ENCODE results near the gene MKNK2.
A peak's percentile ranks its signal among the peaks of the same experiment; 100 is the strongest.
"Not testable (repeated sequence)": the region's sequence is repeated elsewhere in the genome, so short reads cannot be mapped to it uniquely, and the experiment has no call there.

MKNK2 gene

DNA sequence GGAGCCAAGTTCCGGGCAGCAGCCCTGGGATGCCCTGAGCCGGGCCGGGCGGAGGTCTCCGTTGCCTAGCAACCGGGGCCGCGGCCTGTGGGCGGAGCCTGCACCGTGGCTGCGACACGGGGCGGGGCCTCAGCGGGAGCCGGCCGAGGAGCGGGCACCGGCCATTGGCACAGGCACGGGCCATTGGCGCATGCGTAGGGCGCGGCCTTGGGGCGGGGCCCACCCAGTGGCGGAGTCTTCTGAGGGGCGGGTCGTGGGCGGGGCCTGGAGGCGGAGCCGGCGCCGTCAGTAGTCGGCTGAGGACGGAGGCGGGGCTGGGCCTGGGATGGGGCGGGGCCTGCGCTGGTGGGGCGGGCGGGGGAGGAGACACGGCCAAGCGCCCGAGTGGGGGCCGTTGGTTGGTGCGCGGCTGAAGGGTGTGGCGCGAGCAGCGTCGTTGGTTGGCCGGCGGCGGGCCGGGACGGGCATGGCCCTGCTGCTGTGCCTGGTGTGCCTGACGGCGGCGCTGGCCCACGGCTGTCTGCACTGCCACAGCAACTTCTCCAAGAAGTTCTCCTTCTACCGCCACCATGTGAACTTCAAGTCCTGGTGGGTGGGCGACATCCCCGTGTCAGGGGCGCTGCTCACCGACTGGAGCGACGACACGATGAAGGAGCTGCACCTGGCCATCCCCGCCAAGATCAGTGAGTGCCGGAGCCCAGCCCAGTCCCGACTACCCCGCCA lies 45.6 kb upstream of the MKNK2 start, which contains the start of gene IZUMO4:
Gene IZUMO4, plus strand, starts transcription at position 436 of the 723 bp plus-strand sequence. Its CDS starts 31 bp downstream, at position 467.
- peak within 1 kb of the TSS; percentile 89 for H3K4me3 ChIP-seq (ENCODE audit: low read depth, low read length)
- TF ChIP-seq, protein P1, sequence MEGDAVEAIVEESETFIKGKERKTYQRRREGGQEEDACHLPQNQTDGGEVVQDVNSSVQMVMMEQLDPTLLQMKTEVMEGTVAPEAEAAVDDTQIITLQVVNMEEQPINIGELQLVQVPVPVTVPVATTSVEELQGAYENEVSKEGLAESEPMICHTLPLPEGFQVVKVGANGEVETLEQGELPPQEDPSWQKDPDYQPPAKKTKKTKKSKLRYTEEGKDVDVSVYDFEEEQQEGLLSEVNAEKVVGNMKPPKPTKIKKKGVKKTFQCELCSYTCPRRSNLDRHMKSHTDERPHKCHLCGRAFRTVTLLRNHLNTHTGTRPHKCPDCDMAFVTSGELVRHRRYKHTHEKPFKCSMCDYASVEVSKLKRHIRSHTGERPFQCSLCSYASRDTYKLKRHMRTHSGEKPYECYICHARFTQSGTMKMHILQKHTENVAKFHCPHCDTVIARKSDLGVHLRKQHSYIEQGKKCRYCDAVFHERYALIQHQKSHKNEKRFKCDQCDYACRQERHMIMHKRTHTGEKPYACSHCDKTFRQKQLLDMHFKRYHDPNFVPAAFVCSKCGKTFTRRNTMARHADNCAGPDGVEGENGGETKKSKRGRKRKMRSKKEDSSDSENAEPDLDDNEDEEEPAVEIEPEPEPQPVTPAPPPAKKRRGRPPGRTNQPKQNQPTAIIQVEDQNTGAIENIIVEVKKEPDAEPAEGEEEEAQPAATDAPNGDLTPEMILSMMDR (IDR thresholded peaks at IDR 0.05; ENCODE audit: low read depth, low read length, missing control alignments), result peak; percentile 46
- DNase-seq (ENCODE audit: low read depth), result no peak

DNA sequence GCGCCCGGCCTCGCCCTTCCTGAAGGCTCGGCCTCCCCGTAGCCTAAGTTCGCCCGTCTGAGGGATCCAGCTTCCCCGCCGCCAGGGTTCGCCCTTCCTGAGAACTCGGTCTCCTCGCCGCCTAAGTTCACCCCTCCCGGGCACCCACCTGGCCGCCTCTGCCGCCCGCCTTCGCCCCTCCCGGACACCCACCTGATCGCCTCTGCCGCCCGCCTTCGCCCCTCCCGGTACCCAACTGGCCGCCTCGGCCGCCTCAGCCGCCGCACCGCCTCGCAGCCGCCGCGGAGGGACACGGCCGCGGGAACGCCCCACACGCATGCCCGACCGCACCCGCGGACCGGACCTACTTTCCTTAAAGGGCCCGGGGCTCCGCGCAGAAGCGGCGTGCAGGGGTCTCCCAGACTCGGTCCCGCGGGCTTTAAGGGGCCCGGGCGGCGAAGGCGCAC lies 45.0 kb upstream of the MKNK2 start, which contains the start of gene MOB3A:
Gene MOB3A, minus strand, starts transcription at position 293 of the 446 bp plus-strand sequence. CDS start 17,766 bp downstream, outside the sequence.
- peak within 1 kb of the TSS; percentile 89 for H3K4me3 ChIP-seq (ENCODE audit: low read depth, low read length)
- TF ChIP-seq, protein P1 (IDR thresholded peaks at IDR 0.05; ENCODE audit: low read depth, low read length, missing control alignments), result peak; percentile 45
- DNase-seq (ENCODE audit: low read depth), result no peak

DNA sequence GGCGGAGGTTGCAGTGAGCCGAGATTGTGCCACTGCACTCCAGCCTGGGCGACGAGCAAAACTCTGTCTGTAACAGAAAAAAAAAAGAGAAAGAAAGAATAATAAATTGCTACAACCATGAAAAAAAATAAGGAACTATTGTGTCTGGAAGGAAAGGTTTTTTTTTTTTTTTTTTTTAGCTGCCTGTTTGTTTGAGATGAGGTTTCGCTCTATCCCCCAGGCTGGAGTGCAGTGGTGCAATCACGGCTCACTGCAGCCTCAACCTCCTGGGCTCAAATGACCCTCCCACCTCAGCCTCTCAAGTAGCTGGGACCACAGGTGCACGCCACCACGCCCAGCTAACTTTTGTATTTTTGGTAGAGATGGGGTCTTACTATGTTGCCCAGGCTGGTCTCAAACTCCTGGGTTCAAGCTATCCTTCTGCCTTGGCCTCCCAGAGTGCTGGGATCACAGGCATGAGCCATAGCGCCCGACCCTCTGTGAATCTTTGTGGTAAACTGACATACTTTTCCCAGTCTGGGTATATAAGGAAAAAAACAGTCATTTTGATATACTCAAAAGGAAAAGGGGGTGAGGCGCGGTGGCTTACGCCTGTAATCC lies 41.0 kb upstream of the MKNK2 start:
- peak overlapping the region; percentile 89; the same call in 1 of the 2 replicates for H3K4me3 ChIP-seq (ENCODE audit: low read depth, low read length)
- not testable (repeated sequence) for DNase-seq (ENCODE audit: low read depth)

DNA sequence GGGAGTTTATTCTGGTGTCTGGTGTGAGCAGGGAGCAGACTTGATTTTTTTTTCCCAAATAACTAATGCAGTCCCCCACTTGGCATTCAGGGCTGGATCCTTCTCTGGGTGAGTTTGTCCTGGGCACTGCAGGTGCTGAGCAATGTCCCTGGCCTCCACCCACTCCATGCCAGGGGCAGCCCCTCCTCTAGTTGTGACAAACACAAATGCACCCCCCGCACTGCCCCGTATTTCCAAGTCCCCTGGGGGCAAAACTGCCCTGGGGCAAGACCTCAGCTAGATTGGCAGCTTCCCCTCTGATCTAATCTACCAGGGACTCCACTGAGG lies 38.6 kb upstream of the MKNK2 start:
- H3K4me3 ChIP-seq (ENCODE audit: low read depth, low read length), result peak overlapping the region; percentile 43; the same call in 1 of the 2 replicates
- TF ChIP-seq, protein P1 (IDR thresholded peaks at IDR 0.05; ENCODE audit: low read depth, low read length, missing control alignments), result no peak

GRCh38 chr19:2089001-2089711 lies 38.1 kb upstream of the MKNK2 start:
- H3K4me3 ChIP-seq (ENCODE audit: low read depth, low read length), result no peak overlapping the region; the same call in 1 of the 2 replicates
- TF ChIP-seq, protein P1 (IDR thresholded peaks at IDR 0.05; ENCODE audit: low read depth, low read length, missing control alignments), result peak; percentile 23
- no peak for DNase-seq (ENCODE audit: low read depth)

More for the DNA sequence above, 38.6 kb upstream of the MKNK2 start:
- DNase-seq (ENCODE audit: low read depth), result no peak

DNA sequence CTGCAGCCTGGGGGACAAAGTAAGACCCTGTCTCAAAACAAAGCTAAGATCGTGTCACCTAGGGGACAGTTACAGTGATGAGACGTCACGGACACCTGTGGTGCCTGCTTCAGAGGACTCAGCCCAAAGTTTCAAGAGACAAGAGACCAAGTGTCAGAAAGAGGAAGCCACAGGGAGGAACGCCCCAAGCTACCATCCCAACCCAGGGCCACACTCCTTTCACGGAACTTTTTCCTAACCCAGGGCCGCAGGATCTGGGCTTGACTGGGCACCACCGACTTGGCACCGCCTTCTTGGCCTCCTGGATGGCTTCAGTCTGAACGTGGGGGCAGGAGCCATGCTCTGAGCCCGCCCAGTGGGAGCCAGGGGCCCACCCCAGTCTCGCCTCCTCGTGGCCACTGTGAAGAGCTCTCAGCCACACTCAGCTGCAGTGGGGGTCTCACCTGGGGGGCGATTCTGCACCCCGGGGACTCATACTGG lies 36.6 kb upstream of the MKNK2 start:
- DNase-seq (ENCODE audit: low read depth), result no peak
- no peak overlapping the region; the same call in none of the 2 replicates for H3K4me3 ChIP-seq (ENCODE audit: low read depth, low read length)
- TF ChIP-seq, protein P1 (IDR thresholded peaks at IDR 0.05; ENCODE audit: low read depth, low read length, missing control alignments), result peak; percentile 45

DNA sequence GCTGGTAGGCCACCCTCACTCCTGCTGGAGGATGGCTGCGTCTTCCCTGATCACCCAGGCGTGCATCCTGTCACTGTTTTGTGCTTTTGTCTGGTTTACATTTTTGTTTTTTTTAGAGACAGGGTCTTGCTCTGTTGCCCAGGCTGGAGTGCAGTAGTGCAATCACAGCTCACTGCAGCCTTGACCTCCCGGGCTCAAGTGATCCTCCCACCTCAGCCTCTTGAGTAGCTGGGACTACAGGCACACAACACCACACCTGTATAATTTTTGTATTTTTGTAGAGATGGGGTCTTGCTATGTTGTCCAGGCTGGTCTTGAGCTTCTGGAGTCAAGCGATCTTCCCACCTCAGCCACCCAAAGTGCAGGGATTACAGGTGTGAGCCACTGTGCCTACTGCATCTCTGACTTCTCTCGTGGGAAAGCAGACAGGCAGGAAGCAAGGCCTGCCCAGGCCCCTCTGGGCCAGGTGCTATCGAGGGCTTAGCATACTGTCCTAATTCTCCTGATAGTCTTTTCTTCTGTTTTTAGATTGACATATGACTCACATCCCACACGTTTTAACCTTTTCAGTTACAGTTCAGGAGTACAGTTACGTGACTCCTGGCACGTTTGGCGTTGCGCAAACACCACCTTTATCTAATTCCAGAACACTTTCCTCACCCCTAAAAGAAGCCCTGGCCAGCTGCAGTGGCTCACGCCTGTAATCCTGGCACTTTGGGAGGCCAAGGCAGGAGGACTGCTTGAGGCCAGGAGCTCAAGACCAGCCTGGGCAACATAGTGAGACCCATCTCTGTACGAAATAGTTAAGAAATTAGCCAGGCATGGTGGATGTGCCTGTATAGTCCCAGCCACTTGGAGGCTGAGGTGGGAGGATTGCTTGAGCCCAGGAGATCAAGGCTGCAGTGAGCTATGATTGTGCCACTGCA lies 35.9 kb upstream of the MKNK2 start:
- DNase-seq (ENCODE audit: low read depth), result not testable (repeated sequence)
- H3K4me3 ChIP-seq (ENCODE audit: low read depth, low read length), result peak overlapping the region; percentile 1; the same call in 1 of the 2 replicates
